Measurements from ENCODE around the gene DCUN1D3. TPM values are rescaled to one million over a fixed set of nuclear protein-coding genes. Genes with fewer than 3 reads are reported as not detected.

The DCUN1D3 gene
- total RNA-seq, 1 experiment from 2014 or later = 17.0 TPM

DNA sequence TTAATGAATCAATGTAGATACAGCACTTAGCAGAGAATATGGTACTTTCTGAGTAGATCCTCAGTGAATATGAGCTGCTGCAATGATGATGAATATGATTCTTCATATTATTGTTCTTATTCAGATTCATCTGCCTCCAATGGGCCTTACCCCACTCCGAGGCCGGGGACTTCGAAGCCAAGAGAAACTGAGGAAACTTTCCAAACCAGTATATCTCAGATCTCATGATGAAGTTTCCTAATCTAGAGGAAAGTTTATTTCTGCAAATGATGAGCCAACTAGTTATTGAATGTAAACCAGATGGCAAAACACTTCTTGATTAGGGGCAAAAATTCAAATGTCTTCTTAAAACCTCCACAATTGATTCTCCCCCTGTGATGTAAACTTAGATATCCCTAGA is 23.7 kb upstream of the DCUN1D3 start:
- CTCF ChIA-PET = interaction anchor here (0.6 kb wide), 1 partner anchor 1414 kb away, joined by 3 read pairs; no protein-coding TSS in a partner anchor
- no peak overlapping the region for H3K27ac Mint-ChIP-seq (ENCODE audit: unreplicated experiment)
- intact Hi-C loops (cut with micrococcal nuclease; ENCODE audit: unreplicated experiment) = no loop called here
- H3K36me3 Mint-ChIP-seq (ENCODE audit: insufficient read depth, unreplicated experiment) = no peaks in the 10 kb centered on the region
- H3K4me3 Mint-ChIP-seq (ENCODE audit: low read depth, unreplicated experiment) = no peak overlapping the region
- H3K27me3 Mint-ChIP-seq (ENCODE audit: unreplicated experiment) = no peaks in the 10 kb centered on the region
- no peak for DNase-seq
- no TSS peak for BruUV-seq (replicated peaks)
- H3K4me1 Mint-ChIP-seq (ENCODE audit: low read depth, unreplicated experiment) = no peaks in the 10 kb centered on the region
- H3K9me3 Mint-ChIP-seq (ENCODE audit: low read depth, unreplicated experiment) = no peaks in the 10 kb centered on the region
- TF ChIP-seq, protein P1, sequence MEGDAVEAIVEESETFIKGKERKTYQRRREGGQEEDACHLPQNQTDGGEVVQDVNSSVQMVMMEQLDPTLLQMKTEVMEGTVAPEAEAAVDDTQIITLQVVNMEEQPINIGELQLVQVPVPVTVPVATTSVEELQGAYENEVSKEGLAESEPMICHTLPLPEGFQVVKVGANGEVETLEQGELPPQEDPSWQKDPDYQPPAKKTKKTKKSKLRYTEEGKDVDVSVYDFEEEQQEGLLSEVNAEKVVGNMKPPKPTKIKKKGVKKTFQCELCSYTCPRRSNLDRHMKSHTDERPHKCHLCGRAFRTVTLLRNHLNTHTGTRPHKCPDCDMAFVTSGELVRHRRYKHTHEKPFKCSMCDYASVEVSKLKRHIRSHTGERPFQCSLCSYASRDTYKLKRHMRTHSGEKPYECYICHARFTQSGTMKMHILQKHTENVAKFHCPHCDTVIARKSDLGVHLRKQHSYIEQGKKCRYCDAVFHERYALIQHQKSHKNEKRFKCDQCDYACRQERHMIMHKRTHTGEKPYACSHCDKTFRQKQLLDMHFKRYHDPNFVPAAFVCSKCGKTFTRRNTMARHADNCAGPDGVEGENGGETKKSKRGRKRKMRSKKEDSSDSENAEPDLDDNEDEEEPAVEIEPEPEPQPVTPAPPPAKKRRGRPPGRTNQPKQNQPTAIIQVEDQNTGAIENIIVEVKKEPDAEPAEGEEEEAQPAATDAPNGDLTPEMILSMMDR (IDR thresholded peaks at IDR 0.05; ENCODE audit: unreplicated experiment) = no peak

DNA sequence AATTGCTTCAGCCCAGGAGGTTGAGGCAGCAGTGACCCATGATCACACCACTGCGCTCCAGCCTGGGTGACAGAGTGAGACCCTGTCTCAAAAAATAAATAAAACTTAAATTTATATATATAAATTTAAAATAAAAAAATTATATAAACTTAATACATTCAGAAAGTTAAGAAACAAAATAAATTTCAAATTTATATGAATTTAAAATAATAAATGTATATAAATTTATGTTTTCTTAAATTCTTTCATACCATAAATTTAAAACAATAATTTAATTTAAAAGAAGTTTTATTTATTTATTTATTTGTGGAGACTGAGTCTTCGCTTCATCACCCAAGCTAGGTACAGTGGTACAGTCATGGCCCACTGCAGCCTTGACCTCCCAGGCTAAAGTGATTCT is 20.6 kb upstream of the DCUN1D3 start:
- intact Hi-C loops (cut with micrococcal nuclease; ENCODE audit: unreplicated experiment) = no loop called here
- no peaks in the 10 kb centered on the region for H3K36me3 Mint-ChIP-seq (ENCODE audit: insufficient read depth, unreplicated experiment)
- CTCF ChIA-PET = no interaction called here
- no peak overlapping the region for H3K27ac Mint-ChIP-seq (ENCODE audit: unreplicated experiment)
- TF ChIP-seq, protein P1 (IDR thresholded peaks at IDR 0.05; ENCODE audit: unreplicated experiment) = no peak
- H3K9me3 Mint-ChIP-seq (ENCODE audit: low read depth, unreplicated experiment) = no peaks in the 10 kb centered on the region
- H3K4me1 Mint-ChIP-seq (ENCODE audit: low read depth, unreplicated experiment) = no peaks in the 10 kb centered on the region
- no peaks in the 10 kb centered on the region for H3K27me3 Mint-ChIP-seq (ENCODE audit: unreplicated experiment)
- no peak for DNase-seq
- BruUV-seq (replicated peaks) = no TSS peak
- H3K4me3 Mint-ChIP-seq (ENCODE audit: low read depth, unreplicated experiment) = no peak overlapping the region

DNA sequence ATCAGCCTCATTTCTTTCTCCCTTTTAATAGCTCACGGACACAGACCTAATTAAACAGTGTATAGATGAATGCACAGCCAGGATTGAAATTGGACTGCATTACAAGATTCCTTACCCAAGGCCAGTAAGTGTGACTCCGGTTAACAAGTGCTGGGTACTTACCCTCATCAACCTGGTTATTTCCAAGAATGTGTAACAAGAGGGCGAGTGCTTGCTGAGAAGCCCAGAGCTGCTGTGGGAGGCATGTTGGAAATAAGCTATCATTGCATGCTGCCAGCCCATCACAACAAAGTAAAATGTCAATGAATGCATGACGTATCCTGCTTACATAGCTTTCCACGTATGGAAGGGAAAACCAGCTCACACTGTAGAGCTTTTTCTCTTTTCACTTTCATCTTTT is 19.9 kb upstream of the DCUN1D3 start:
- TF ChIP-seq, protein P1 (IDR thresholded peaks at IDR 0.05; ENCODE audit: unreplicated experiment) = no peak
- CTCF ChIA-PET = no interaction called here
- Mint-ChIP-seq H3K27me3 (ENCODE audit: unreplicated experiment) (no peaks in the 10 kb centered on the region), H3K9me3 (ENCODE audit: low read depth, unreplicated experiment) (no peaks in the 10 kb centered on the region), H3K36me3 (ENCODE audit: insufficient read depth, unreplicated experiment) (no peaks in the 10 kb centered on the region), H3K27ac (ENCODE audit: unreplicated experiment) (no peak overlapping the region), H3K4me1 (ENCODE audit: low read depth, unreplicated experiment) (no peaks in the 10 kb centered on the region), H3K4me3 (ENCODE audit: low read depth, unreplicated experiment) (no peak overlapping the region)
- DNase-seq = no peak
- no TSS peak for BruUV-seq (replicated peaks)
- intact Hi-C loops (cut with micrococcal nuclease; ENCODE audit: unreplicated experiment) = no loop called here

GRCh38 chr16:20918486-20919239 is 18.5 kb upstream of the DCUN1D3 start:
- TF ChIP-seq, protein P1 (IDR thresholded peaks at IDR 0.05; ENCODE audit: unreplicated experiment) = no peak
- no TSS peak for BruUV-seq (replicated peaks)

More at GRCh38 chr16:20918486-20919239, 18.5 kb upstream of the DCUN1D3 start:
- CTCF ChIA-PET = no interaction called here
- Mint-ChIP-seq H3K36me3 (ENCODE audit: insufficient read depth, unreplicated experiment) (peaks cover 2% of the 10 kb centered on the region), H3K4me3 (ENCODE audit: low read depth, unreplicated experiment) (no peak overlapping the region), H3K27ac (ENCODE audit: unreplicated experiment) (no peak overlapping the region), H3K4me1 (ENCODE audit: low read depth, unreplicated experiment) (peaks cover 3% of the 10 kb centered on the region), H3K27me3 (ENCODE audit: unreplicated experiment) (no peaks in the 10 kb centered on the region), H3K9me3 (ENCODE audit: low read depth, unreplicated experiment) (no peaks in the 10 kb centered on the region)
- no peak for DNase-seq
- intact Hi-C loops (cut with micrococcal nuclease; ENCODE audit: unreplicated experiment) = no loop called here
